IPS-20b (cell line): ENCODE data around the gene CABLES2.

Source experiments
- H3K27ac ChIP-seq: one replicate; pipeline ENCODE4 v1.5.1; 2013; ENCODE audit warnings: low read length
- H3K27me3 ChIP-seq: 2 replicates; pipeline ENCODE4 v1.6.1; 2013; ENCODE audit warnings: mild to moderate bottlenecking, low read length, inconsistent platforms; ENCODE audit not compliant: insufficient read depth
- H3K36me3 ChIP-seq: 2 replicates; pipeline ENCODE4 v1.6.1; 2013; ENCODE audit warnings: low read depth, mild to moderate bottlenecking, inconsistent platforms, low read length, moderate library complexity; ENCODE audit not compliant: insufficient read depth
- H3K4me1 ChIP-seq: 2 replicates; pipeline ENCODE4 v1.6.1; 2013; ENCODE audit warnings: mild to moderate bottlenecking, control low read depth, inconsistent platforms, low read length, moderate library complexity; ENCODE audit not compliant: insufficient read depth
- H3K4me3 ChIP-seq: 2 replicates; pipeline ENCODE4 v1.5.1; 2013; ENCODE audit warnings: mild to moderate bottlenecking, low read length, inconsistent platforms
- H3K9ac ChIP-seq: 2 replicates; pipeline ENCODE4 v1.6.1; 2013; ENCODE audit warnings: low read depth, mild to moderate bottlenecking, inconsistent platforms, low read length, moderate library complexity
- H3K9me3 ChIP-seq: 2 replicates; pipeline ENCODE4 v1.6.1; 2013; ENCODE audit warnings: mild to moderate bottlenecking, low read depth, low read length, inconsistent platforms; ENCODE audit not compliant: insufficient read depth

Gene CABLES2

DNA sequence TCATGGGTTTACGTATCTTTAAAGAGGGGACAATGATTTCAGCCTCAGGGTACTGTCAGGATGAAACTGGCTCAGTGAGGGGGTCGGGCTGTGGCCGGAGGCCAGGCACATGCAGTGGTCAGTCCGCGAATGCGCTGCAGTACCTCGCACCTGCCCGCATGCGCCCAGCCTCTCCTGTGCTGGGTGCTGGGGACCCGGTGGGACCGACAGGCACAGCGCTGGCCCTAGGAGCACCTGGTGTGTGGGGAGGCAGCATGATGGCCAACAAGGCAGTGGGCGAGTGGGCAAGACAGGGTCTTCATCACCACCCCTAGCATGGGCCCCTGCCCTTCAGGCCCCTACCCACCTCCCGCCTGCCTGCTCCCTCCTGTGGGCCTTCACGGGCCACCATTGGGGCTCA lies 970 bp upstream of the CABLES2 start:
- 0 out of 2 replicates have a peak, but pooled peaks cover 3% of the 10 kb centered on the region for H3K4me1 ChIP-seq
- H3K4me3 ChIP-seq = no peak overlapping the region
- H3K36me3 ChIP-seq = no peaks in the 10 kb centered on the region
- peaks cover 23% of the 10 kb centered on the region for H3K27me3 ChIP-seq
- no peaks in the 10 kb centered on the region for H3K9me3 ChIP-seq
- no peak overlapping the region for H3K27ac ChIP-seq
- H3K9ac ChIP-seq = no peak overlapping the region

GRCh38 chr20:62406635-62407176 lies 379 bp downstream of the CABLES2 start:
- Histone ChIP-seq H3K36me3 (no peaks in the 10 kb centered on the region), H3K27me3 (peaks cover 23% of the 10 kb centered on the region), H3K9ac (peak overlapping the region; percentile 32; the same call in 1 of the 2 replicates), H3K4me1 (0 out of 2 replicates have a peak, but pooled peaks cover 3% of the 10 kb centered on the region), H3K4me3 (peak overlapping the region; percentile 68), H3K9me3 (no peaks in the 10 kb centered on the region), H3K27ac (no peak overlapping the region)

GRCh38 chr20:62405981-62406513 lies 1.0 kb downstream of the CABLES2 start:
- H3K4me3 ChIP-seq = peak overlapping the region; percentile 68
- no peak overlapping the region for H3K9ac ChIP-seq
- peaks cover 23% of the 10 kb centered on the region for H3K27me3 ChIP-seq
- no peak overlapping the region for H3K27ac ChIP-seq
- 0 out of 2 replicates have a peak, but pooled peaks cover 3% of the 10 kb centered on the region for H3K4me1 ChIP-seq
- no peaks in the 10 kb centered on the region for H3K36me3 ChIP-seq
- no peaks in the 10 kb centered on the region for H3K9me3 ChIP-seq

DNA sequence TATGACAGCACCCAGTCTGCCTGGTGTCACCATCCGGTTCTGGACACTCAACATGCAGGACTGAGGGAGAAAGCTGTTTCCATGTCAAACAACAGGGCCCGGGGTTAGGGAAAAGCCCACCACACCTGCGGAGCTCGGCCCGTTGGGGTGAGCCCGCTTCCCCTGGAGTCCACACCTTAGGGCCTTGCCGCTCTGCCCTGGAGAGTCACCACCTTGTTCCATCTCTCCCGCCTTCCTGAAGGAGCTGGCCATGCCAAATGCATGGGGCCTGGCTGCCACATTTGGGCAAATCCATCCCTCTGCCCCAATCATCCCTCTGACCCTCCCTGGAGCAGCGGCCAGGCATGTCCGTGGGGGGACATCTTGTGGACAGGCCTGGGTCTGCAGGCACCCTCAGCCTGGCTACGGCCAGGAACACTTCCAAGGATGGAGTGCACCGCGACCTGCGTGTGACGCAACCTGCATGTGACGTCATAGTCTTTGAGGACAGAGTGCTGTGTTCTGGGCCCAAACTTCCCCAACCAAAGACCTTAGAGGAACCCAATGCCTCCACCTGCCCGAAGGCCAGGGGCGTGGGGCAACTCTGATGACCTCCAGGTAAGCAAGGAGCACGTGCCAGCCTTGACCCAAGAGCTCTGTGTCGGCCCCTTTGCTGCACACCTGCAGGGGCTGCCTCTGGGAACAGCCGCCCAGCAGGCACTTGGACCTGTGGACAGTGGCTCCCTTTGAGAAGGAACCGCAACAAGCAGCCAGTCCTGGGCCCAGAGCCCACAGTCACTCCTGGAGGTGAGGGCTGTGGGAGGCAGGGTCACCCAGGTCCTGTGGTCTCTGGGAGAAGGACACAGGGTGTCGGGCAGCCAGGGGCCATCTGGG lies 1.7 kb downstream of the CABLES2 start:
- no peak overlapping the region for H3K9ac ChIP-seq
- H3K4me1 ChIP-seq = 0 out of 2 replicates have a peak, but pooled peaks cover 3% of the 10 kb centered on the region
- no peak overlapping the region for H3K27ac ChIP-seq
- peaks cover 21% of the 10 kb centered on the region for H3K27me3 ChIP-seq
- H3K4me3 ChIP-seq = no peak overlapping the region
- H3K36me3 ChIP-seq = no peaks in the 10 kb centered on the region
- no peaks in the 10 kb centered on the region for H3K9me3 ChIP-seq

GRCh38 chr20:62404761-62405107 lies 2.4 kb downstream of the CABLES2 start:
- H3K4me3 ChIP-seq = no peak overlapping the region
- no peak overlapping the region for H3K9ac ChIP-seq

GRCh38 chr20:62404112-62404665 lies 2.9 kb downstream of the CABLES2 start:
- no peak overlapping the region for H3K27ac ChIP-seq
- H3K4me1 ChIP-seq = 0 out of 2 replicates have a peak, but pooled peaks cover 3% of the 10 kb centered on the region
- H3K9me3 ChIP-seq = no peaks in the 10 kb centered on the region
- no peak overlapping the region for H3K4me3 ChIP-seq
- no peaks in the 10 kb centered on the region for H3K36me3 ChIP-seq
- H3K9ac ChIP-seq = no peak overlapping the region
- H3K27me3 ChIP-seq = peaks cover 10% of the 10 kb centered on the region

More at GRCh38 chr20:62404761-62405107, 2.4 kb downstream of the CABLES2 start:
- H3K27me3 ChIP-seq = peaks cover 15% of the 10 kb centered on the region
- no peaks in the 10 kb centered on the region for H3K36me3 ChIP-seq
- 0 out of 2 replicates have a peak, but pooled peaks cover 3% of the 10 kb centered on the region for H3K4me1 ChIP-seq
- no peak overlapping the region for H3K27ac ChIP-seq
- H3K9me3 ChIP-seq = no peaks in the 10 kb centered on the region

DNA sequence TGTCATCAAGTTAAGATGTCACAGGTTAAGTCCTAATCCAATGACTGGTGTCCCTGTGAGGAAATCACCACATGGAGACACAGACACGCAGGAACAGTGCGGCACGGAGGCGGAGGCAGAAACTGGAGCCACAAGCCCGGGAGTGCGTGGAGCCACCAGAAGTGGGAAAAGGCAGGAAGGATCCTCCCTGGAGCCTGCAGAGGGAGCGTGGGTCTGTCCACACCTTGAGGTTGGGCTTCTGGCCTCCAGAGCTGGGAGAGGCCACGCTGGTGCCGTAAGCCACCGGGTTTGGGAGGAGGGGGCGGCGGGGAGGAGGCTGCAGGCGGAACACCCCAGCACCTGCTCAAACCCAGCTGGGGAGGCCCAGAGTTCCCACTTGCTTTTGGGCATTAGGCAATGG lies 3.8 kb downstream of the CABLES2 start:
- H3K36me3 ChIP-seq = no peaks in the 10 kb centered on the region
- H3K27me3 ChIP-seq = peaks cover 7% of the 10 kb centered on the region; the same call in 1 of the 2 replicates
- 0 out of 2 replicates have a peak, but pooled peaks cover 3% of the 10 kb centered on the region for H3K4me1 ChIP-seq
- H3K9ac ChIP-seq = no peak overlapping the region
- H3K4me3 ChIP-seq = no peak overlapping the region
- H3K27ac ChIP-seq = no peak overlapping the region
- H3K9me3 ChIP-seq = no peaks in the 10 kb centered on the region

- no peak overlapping the region for H3K9ac ChIP-seq
Measured at GRCh38 chr20:62402456-62403150, 4.5 kb downstream of the CABLES2 start.

DNA sequence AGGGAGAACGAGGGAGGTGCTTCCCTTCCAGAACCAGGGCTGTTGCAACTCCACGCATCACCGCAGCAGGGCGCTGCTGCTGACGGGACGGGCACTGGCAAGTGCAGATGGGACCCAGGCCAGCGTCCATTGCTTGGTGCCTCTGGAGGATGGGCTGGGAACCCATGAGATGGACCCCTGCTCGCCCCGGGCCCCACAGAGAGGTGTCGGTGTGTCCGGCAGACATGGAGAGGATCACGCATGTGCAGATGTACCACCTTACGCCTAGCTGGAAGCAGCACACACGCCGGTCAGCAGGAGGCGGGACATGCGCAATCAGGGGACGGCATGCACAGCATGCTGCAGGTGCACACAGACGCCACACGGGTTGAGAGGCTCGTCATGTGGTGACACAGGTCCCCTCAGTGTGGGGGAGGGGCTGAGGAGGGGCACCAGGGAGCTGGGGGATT lies 5.7 kb downstream of the CABLES2 start:
- 0 out of 2 replicates have a peak, but pooled peaks cover under 1% of the 10 kb centered on the region for H3K4me1 ChIP-seq
- H3K4me3 ChIP-seq = no peak overlapping the region
- H3K36me3 ChIP-seq = no peaks in the 10 kb centered on the region
- H3K27ac ChIP-seq = no peak overlapping the region
- H3K27me3 ChIP-seq = no peaks in the 10 kb centered on the region; the same call in 1 of the 2 replicates
- H3K9me3 ChIP-seq = no peaks in the 10 kb centered on the region
- no peak overlapping the region for H3K9ac ChIP-seq

More at GRCh38 chr20:62402456-62403150, 4.5 kb downstream of the CABLES2 start:
- Histone ChIP-seq H3K27ac (no peak overlapping the region), H3K27me3 (peaks cover 2% of the 10 kb centered on the region; the same call in 1 of the 2 replicates), H3K4me3 (no peak overlapping the region), H3K9me3 (no peaks in the 10 kb centered on the region), H3K4me1 (0 out of 2 replicates have a peak, but pooled peaks cover 3% of the 10 kb centered on the region), H3K36me3 (no peaks in the 10 kb centered on the region)

DNA sequence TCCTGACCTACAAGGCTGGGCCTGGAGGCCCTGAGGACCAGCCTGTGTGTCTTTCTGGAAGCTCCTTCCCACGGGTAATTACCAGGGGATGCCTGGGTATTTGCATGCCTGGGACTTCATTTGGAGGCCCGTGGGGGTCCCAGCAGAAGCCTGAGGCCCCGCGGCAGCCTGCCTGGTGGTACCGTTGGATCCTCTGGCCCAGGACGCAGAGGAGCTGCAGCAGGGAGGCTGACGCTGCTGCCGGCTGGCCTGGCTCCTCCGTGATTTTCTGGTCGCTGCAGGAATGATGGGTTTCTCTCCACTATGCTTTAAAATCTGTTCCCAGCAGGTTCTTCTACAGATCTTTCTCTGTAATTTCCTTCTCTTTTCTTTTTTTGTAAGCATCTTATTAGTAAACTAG lies 6.5 kb downstream of the CABLES2 start:
- no peak overlapping the region for H3K4me3 ChIP-seq
- H3K9me3 ChIP-seq = no peaks in the 10 kb centered on the region
- H3K27me3 ChIP-seq = no peaks in the 10 kb centered on the region
- no peak overlapping the region for H3K9ac ChIP-seq
- no peak overlapping the region for H3K27ac ChIP-seq
- no peaks in the 10 kb centered on the region for H3K36me3 ChIP-seq
- no peaks in the 10 kb centered on the region for H3K4me1 ChIP-seq

DNA sequence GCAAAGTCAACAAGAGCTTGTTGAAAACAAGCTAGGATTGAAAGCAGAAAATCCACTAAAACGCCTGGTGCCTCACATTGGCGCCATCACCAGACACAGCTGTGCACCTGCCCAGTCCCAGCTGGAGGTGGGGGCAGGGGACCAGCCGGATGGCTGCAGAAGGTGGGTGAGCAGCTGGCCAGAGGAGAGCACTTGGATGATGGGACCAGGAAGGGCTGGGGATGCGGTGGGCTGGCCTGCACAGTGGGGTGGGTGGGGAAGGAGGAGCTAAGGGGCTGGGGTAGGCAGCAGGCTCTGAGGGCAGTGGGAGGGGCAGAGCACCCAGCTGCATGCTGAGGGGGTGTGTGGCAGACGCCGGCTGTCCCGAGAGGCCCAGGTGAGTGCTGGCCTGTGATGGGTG lies 7.1 kb downstream of the CABLES2 start:
- Histone ChIP-seq H3K4me3 (no peak overlapping the region), H3K27me3 (no peaks in the 10 kb centered on the region), H3K9me3 (no peaks in the 10 kb centered on the region), H3K27ac (no peak overlapping the region), H3K36me3 (no peaks in the 10 kb centered on the region), H3K9ac (no peak overlapping the region), H3K4me1 (no peaks in the 10 kb centered on the region)
